GM10266 (cell line): ENCODE measurements around the gene MESP2.

Source experiments
- DNase-seq: peaks from one replicate; pipeline ENCODE4 v3.0.0; 2012; ENCODE audit errors: extremely low spot score
- CTCF ChIP-seq: IDR thresholded peaks from 2 replicates; pipeline ENCODE4 v1.5.1; 2012; ENCODE audit warnings: mild to moderate bottlenecking, low read depth; ENCODE audit not compliant: control insufficient read depth, insufficient read depth; ENCODE audit errors: missing control alignments

The MESP2 gene

DNA sequence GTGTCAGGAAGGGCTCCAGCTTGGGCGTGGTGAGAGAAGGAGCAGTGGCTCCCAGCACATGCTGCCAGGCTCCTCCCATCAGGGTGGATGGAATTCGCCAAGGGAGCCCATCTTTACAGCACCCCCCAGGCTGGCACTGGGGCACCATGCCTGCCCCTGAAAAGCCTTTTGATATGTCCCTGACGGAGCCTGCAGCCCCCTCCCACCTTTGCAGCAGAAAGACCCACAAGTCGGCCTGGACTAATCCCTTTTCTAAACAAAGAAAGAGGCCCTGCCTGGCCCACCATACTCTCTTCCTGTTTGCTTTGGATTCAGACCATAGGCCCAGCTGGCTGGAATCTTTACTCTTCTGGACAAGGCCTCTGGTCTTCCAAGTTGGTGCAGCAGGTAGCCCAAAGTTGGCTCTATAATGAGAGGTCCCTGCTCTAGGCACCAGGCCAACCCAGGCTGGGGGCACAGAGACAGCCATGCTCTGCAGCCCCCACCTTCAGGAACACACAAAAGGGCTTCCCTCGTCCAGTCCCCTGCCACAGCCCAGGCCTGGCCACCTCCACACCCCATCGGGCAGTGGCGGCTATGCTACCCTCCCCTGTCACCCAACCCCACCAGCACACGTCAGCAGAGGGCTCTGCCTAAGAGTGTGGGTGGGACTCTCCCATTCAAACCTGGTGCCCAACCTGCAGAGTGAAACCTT, 33.1 kb downstream of the MESP2 start:
- TF ChIP-seq CTCF = no peak
- no peak for DNase-seq

- TF ChIP-seq CTCF = no peak
Measured at GRCh38 chr15:89809787-89810148, 33.6 kb downstream of the MESP2 start.

GRCh38 chr15:89810837-89811236, 34.7 kb downstream of the MESP2 start:
- DNase-seq = no peak
- no peak for TF ChIP-seq CTCF

More at GRCh38 chr15:89809787-89810148, 33.6 kb downstream of the MESP2 start:
- DNase-seq = no peak

DNA sequence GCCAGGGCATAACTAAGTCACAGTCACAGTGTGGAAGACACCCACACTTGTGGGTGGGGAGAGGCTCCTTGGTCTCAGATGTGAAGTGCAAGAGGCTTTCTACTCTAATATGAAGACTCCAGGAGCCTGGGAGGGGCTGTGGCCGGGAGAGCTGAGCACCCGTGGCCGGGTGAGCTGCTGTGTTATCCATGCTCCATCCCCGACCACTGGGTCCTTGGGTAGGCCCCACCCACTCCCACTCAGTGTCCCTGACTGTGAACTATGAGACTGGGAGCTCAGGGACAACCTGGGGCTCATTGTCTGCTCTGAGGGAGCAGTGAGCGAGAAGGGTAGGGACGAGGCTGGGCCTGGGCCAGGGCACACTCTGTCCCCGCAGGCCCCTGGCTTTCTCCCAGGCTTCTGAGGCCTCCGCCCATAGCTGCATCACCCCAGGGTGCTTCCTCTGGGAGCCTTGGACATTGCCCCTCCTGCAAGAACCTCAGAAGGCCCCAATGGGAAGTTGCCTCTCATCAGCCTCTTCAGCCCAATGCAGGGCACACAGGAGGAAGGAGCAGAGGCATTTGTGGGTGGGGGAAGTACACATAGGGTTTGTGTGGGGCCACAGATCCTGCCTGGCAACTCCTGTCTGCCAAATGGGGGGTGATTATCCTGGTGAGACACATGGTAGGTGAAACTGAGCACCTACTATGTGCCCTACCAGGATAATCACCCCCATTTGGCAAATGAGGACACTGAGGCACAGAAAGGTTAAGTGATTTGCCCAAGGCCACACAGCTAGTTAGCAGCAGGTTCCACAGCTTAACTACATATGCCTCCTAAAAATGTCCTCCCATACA, 36.1 kb downstream of the MESP2 start:
- DNase-seq = peak; percentile 49

DNA sequence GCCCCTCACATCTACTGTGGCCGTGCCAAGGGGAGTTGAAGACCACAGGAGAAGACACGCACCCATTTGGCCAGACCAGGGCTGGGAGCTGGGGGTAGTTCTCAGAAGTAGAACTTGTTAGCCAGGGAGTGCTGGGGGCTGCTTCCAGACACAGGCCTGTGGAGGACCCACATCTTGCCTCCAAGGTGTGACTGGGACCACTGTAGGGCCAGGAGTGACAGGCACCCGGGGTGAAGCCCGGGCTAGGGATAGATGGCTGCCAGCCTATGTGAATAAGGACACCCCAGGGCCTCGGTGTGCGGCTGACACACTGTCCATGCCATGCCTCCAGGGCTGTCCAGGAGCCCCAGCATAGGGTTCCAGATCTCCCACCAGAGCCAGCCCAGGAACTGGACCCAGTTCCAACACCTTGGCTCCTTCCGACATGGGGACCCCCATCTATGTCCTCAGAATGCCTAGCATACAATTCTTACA, 36.8 kb downstream of the MESP2 start:
- no peak for TF ChIP-seq CTCF
- DNase-seq = no peak

More for the DNA sequence above, 36.1 kb downstream of the MESP2 start:
- TF ChIP-seq CTCF = no peak

DNA sequence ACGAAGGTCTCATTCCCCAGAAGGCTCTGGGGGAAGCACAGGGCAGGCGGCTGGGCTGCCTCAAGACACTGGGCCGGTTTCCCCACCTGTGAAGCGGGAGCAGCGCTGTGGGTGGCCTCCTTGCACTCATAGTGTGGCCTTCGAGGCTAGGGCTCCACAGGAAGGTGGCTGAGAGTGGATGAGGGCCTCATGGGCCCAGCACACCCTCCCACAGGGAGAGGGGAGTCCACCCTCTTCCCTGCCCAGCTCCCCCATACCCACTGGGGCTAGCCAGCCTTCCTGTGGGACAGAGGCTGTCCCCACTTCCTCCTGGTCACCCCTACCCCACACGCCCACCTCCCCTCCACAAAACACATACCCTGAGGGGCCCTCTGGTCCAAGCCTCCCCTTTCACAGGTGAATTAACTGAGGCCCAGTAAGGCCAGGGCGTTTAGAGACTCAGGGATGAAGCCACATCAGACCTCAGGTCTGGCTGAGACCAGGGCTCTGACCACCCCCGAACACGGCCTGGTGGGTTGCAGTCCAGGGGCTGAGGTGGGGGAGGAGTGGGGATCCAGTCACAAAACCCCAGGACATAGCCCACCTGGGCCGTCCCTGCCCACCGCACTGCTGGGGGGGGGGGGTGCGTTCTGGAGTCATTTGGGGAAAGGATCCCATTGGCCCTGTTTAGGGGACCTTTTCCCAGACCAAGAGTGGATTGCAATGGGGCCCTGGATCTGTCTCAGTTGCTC, 37.4 kb downstream of the MESP2 start:
- no peak for TF ChIP-seq CTCF
- DNase-seq = peak; percentile 43
